K562 (cell line): Measurements from ENCODE around the gene ADGRE2. TPM values are rescaled to one million over a fixed set of nuclear protein-coding genes. Genes with fewer than 3 reads are reported as not detected.
A peak's percentile ranks its signal among the peaks of the same experiment; 100 is the strongest.

Experiments used
- ATAC-seq: fragments of 200-7000 bp; cut with Tn5 transposase; 3 replicates; pipeline ENCODE4 v1.9.1; 2020; ENCODE audit warnings: moderate library complexity
- BruUV-seq: library from RNA; stranded (reverse); fragments of 400-500 nt; replicated peaks from 2 replicates; lab custom pipeline; 2021; lab: Mats Ljungman, UMichigan
- CTCF ChIA-PET: fragments of 300-600 bp; formaldehyde crosslinking; extraction: SDS; loops from one replicate; lab custom pipeline; 2021; ENCODE audit warnings: low intra/inter-chr PET ratio; lab: Yijun Ruan, JAX
- POLR2A ChIA-PET: fragments of 300-600, 350-650 bp; sonication (Branson Sonifier 250); formaldehyde crosslinking; extraction: SDS; loops from one replicate; lab custom pipeline; 2021; ENCODE audit warnings: antibody characterized with exemption, inconsistent platforms; lab: Yijun Ruan, JAX
- DNase-seq, 4 experiments: peaks; one replicate each; pipeline versions ENCODE4 v3.0.0 to v3.0.0-alpha.2; 2011 to 2018; ENCODE audit warnings: low spot score in 3 of 4, mixed read lengths in 3 of 4; ENCODE audit errors: extremely low read depth in 1 of 4
- FAIRE-seq: peaks from 2 replicates; lab custom pipeline; 2011; peaks lifted over from hg19 to GRCh38; lab: Jason Lieb, UNC
- H2AFZ ChIP-seq: 2 replicates; pipeline ENCODE4 v1.6.0; 2011; ENCODE audit warnings: low read depth, low read length, control low read depth, inconsistent platforms
- H3K27ac ChIP-seq: fragments of 200-600 bp; 3 replicates; pipeline ENCODE4 v1.8.0; 2011; ENCODE audit warnings: low read depth, mild to moderate bottlenecking, control low read depth, inconsistent platforms, low read length, moderate library complexity, mixed read lengths; ENCODE audit errors: extremely low read depth
- H3K27me3 ChIP-seq, 2 experiments: fragments of 300-600 bp in 1 of 2; 2 replicates in 1 of 2; 3 replicates in 1 of 2; pipeline versions ENCODE4 v1.6.0 to v1.8.0; 2011; ENCODE audit warnings: inconsistent platforms in 2 of 2, low read length in 2 of 2, mild to moderate bottlenecking in 1 of 2, mixed read lengths in 1 of 2, moderate library complexity in 1 of 2; ENCODE audit not compliant: control insufficient read depth in 2 of 2, insufficient read depth in 2 of 2
- H3K36me3 ChIP-seq: fragments of 300-600 bp; 3 replicates; pipeline ENCODE4 v1.8.0; 2011; ENCODE audit warnings: mild to moderate bottlenecking, low read length, inconsistent platforms; ENCODE audit not compliant: control insufficient read depth, insufficient read depth
- H3K4me1 ChIP-seq, 2 experiments: fragments of 200-600 bp in 1 of 2; replicated peaks in 1 of 2; 2 replicates in 1 of 2; 3 replicates in 1 of 2; pipeline versions ENCODE4 v1.5.1 to v1.8.0; 2011; ENCODE audit warnings: inconsistent platforms in 2 of 2, low read length in 2 of 2, mild to moderate bottlenecking in 1 of 2, mixed read lengths in 1 of 2, moderate library complexity in 1 of 2; ENCODE audit not compliant: control insufficient read depth in 2 of 2, insufficient read depth in 2 of 2
- H3K4me2 ChIP-seq: 2 replicates; pipeline ENCODE4 v1.6.1; 2011; ENCODE audit warnings: low read length, control low read depth, inconsistent platforms, mixed read lengths; ENCODE audit not compliant: insufficient read depth
- H3K4me3 ChIP-seq: fragments of 200-600 bp; sonication (generic), shearing (Covaris generic); 2 replicates; pipeline ENCODE4 v1.5.1; 2016; ENCODE audit warnings: control low read depth, inconsistent platforms
- H3K79me2 ChIP-seq: fragments of 200-600 bp; 3 replicates; pipeline ENCODE4 v1.8.0; 2011; ENCODE audit warnings: low read length, inconsistent platforms; ENCODE audit not compliant: control insufficient read depth, insufficient read depth
- H3K9ac ChIP-seq, 2 experiments: 2 replicates each; pipeline versions ENCODE4 v1.6.0 to v1.6.1; 2011; ENCODE audit warnings: low read depth in 2 of 2, low read length in 2 of 2, control low read depth in 1 of 2, inconsistent platforms in 1 of 2, mild to moderate bottlenecking in 1 of 2, mixed read lengths in 1 of 2; ENCODE audit not compliant: insufficient read depth in 1 of 2
- H3K9me1 ChIP-seq: one replicate; pipeline ENCODE4 v1.6.0; 2011; ENCODE audit warnings: inconsistent platforms, mild to moderate bottlenecking, low read length, moderate library complexity; ENCODE audit not compliant: control insufficient read depth, insufficient read depth
- H3K9me3 ChIP-seq: replicated peaks from 2 replicates; pipeline ENCODE4 v1.5.1; 2011; ENCODE audit warnings: low read depth, low read length, inconsistent platforms; ENCODE audit not compliant: control insufficient read depth, insufficient read depth
- H4K20me1 ChIP-seq: replicated peaks from 2 replicates; pipeline ENCODE4 v1.6.1; 2011; ENCODE audit warnings: low read length, inconsistent platforms, mixed read lengths; ENCODE audit not compliant: control insufficient read depth, insufficient read depth
- TOE1 ChIP-seq, 2 experiments: fragments of 450-650 bp in 1 of 2; sonication (generic) in 1 of 2; formaldehyde crosslinking in 1 of 2; IDR thresholded peaks; 2 replicates each; pipeline versions ENCODE4 v1.7.1 to v1.8.0; 2016 to 2022; ENCODE audit warnings: borderline replicate concordance in 2 of 2, mild to moderate bottlenecking in 2 of 2, antibody characterized with exemption in 1 of 2, inconsistent platforms in 1 of 2, low read depth in 1 of 2, missing genetic modification reagents in 1 of 2, moderate library complexity in 1 of 2
- WGBS: fragments of 100-300 bp; shearing (Covaris generic); methylation state at CpG from one replicate; pipeline ENCODE4 v1.1.6; 2016; ENCODE audit warnings: low coverage, mixed read lengths; ENCODE audit not compliant: insufficient coverage; ENCODE audit errors: missing lambda C conversion rate; 5-methylcytosine and 5-hydroxymethylcytosine counted together
- in situ Hi-C: fragments of 300-500 bp; cut with MboI; formaldehyde crosslinking; loops from 4 replicates; pipeline ENCODE4 v1.15.0; 2018; ENCODE audit warnings: inconsistent platforms, mixed read lengths
- intact Hi-C: fragments of 100-400 bp; cut with micrococcal nuclease; formaldehyde crosslinking; loops from 2 replicates; pipeline ENCODE4 v1.14.2; 2022
- polyA plus RNA-seq, 8 experiments: library from polyadenylated mRNA; depleted of rRNA in 4 of 8; stranded (reverse) in 5 of 8; unstranded in 3 of 8; fragments of >200 nt; fragmentation: Nextera tagmentation in 2 of 8; fragmentation: Illumina TruSeq in 1 of 8; extraction: Ambion mirVana in 2 of 8; extraction: Trizol in 1 of 8; gene quantifications; 2 replicates each; pipeline versions ENCODE4 v1.2.1 to v1.2.3, GENCODE V29; 2011 to 2014; ENCODE audit warnings: inconsistent platforms in 1 of 8, missing spikeins in 1 of 8
- total RNA-seq, 7 experiments: library from RNA; depleted of rRNA in 6 of 7; stranded (reverse); fragments of >200 nt in 6 of 7; fragmentation: Illumina TruSeq in 2 of 7; extraction: Trizol in 2 of 7; gene quantifications; 2 replicates each; pipeline versions ENCODE4 v1.2.1 to v1.2.3, GENCODE V29; 2011 to 2021; ENCODE audit warnings: low replicate concordance in 1 of 7
- TF ChIP-seq, protein P1 (sequence below), 3 experiments: fragments of 200-800 bp in 1 of 3; sonication (Bioruptor generic) in 1 of 3; sonication (generic) in 1 of 3; formaldehyde crosslinking in 1 of 3; IDR thresholded peaks; 2 replicates each; pipeline versions ENCODE4 v1.6.1 to v1.8.0; 2016 to 2022; ENCODE audit warnings: mild to moderate bottlenecking in 2 of 3, missing compliant biosample characterization in 2 of 3, missing genetic modification characterization in 2 of 3, missing genetic modification reagents in 1 of 3
- TF ChIP-seq, protein P2 (sequence below): fragments of 450-650 bp; formaldehyde crosslinking; IDR thresholded peaks from 2 replicates; pipeline ENCODE4 v1.4.0; 2020; ENCODE audit warnings: mild to moderate bottlenecking, mixed read lengths

ADGRE2 gene
- total and polyA plus RNA-seq, 9 of the 15 experiments (the other 6 are each of a cell fraction or from before 2014, with no cell fraction given) = 4.3 to 17.3 (median 9.8) TPM

DNA sequence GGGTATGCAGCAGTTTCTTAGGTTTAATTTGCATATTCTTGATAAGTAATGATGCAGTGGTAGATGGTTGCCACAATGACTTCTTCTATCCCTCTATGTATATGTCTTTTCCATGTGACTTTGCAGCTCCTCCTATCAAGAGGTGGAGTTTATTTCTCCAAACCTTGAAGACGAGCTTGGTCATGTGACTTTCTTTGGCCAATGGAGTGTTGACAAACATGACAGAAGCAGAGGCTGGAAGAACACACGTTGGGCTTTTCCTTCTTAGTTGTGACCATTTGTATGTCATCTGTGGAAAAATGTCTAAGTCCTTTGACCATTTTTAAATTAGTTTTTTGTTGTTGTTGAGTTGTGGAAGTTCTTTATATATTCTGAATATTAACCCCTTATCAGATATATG is 56.2 kb downstream of the ADGRE2 start:
- FAIRE-seq (no peak), ATAC-seq (no peak), DNase-seq (peak in 2 of 4 experiments; percentile 45 to 52)
- CTCF ChIA-PET = no interaction called here
- Histone ChIP-seq H3K27ac (no peak overlapping the region), H3K36me3 (peaks cover 14% of the 10 kb centered on the region; the same call in 2 of the 3 replicates), H3K79me2 (no peaks in the 10 kb centered on the region), H4K20me1 (no peaks in the 10 kb centered on the region), H3K9me3 (peaks cover 19% of the 10 kb centered on the region), H3K4me1 (no peaks in the 10 kb centered on the region), H3K4me3 (no peak overlapping the region), H3K27me3 (peaks cover 11 to 14% of the 10 kb centered on the region in 2 experiments; a peak in 4 of 5 replicates), H2AFZ (no peak overlapping the region), H3K9me1 (no peaks in the 10 kb centered on the region), H3K9ac (no peak overlapping the region), H3K4me2 (no peak overlapping the region)
- intact Hi-C loops (no loop called here), in situ Hi-C loops (no loop called here)
- 18% methylated on average over 2 of the region's 2 CpGs for WGBS
- TF ChIP-seq TOE1 (IDR thresholded peaks at IDR 0.05; ENCODE audit: borderline replicate concordance) = peak; percentile 38; the same call in 1 of the 2 replicates
- no peak for TF ChIP-seq TOE1 (CRISPR knock-in tag; IDR thresholded peaks at IDR 0.05; ENCODE audit: borderline replicate concordance, low read depth)
- TF ChIP-seq, protein P1, sequence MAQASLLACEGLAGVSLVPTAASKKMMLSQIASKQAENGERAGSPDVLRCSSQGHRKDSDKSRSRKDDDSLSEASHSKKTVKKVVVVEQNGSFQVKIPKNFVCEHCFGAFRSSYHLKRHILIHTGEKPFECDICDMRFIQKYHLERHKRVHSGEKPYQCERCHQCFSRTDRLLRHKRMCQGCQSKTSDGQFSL (CRISPR knock-in tag; IDR thresholded peaks at IDR 0.05) = no peak
- TF ChIP-seq, protein P1 (tag; IDR thresholded peaks at IDR 0.05) = no peak
- TF ChIP-seq, protein P2, sequence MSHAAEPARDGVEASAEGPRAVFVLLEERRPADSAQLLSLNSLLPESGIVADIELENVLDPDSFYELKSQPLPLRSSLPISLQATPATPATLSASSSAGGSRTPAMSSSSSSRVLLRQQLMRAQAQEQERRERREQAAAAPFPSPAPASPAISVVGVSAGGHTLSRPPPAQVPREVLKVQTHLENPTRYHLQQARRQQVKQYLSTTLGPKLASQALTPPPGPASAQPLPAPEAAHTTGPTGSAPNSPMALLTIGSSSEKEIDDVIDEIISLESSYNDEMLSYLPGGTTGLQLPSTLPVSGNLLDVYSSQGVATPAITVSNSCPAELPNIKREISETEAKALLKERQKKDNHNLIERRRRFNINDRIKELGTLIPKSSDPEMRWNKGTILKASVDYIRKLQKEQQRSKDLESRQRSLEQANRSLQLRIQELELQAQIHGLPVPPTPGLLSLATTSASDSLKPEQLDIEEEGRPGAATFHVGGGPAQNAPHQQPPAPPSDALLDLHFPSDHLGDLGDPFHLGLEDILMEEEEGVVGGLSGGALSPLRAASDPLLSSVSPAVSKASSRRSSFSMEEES = peak; percentile 82
- no TSS peak for BruUV-seq
- POLR2A ChIA-PET = interaction anchor here (0.6 kb wide), 1 partner anchor 29 kb away, joined by 3 read pairs; no protein-coding TSS in a partner anchor
